HG02870 (cell line): ENCODE results near the gene D2HGDH.
A peak's percentile ranks its signal among the peaks of the same experiment; 100 is the strongest.
"Not testable (repeated sequence)": the region's sequence is repeated elsewhere in the genome, so short reads cannot be mapped to it uniquely, and the experiment has no call there.

Experiments
- ATAC-seq: cut with Tn5 transposase; IDR thresholded peaks from one replicate; pipeline ENCODE4 v1.9.1; 2021; ENCODE audit warnings: mild to moderate bottlenecking, moderate library complexity; ENCODE audit not compliant: unreplicated experiment

The D2HGDH gene

GRCh38 chr2:241724975-241725870, 9.2 kb upstream of the D2HGDH start:
- ATAC-seq, result no peak

- ATAC-seq, result no peak
Measured at GRCh38 chr2:241726459-241726858, 8.0 kb upstream of the D2HGDH start.

GRCh38 chr2:241728000-241728399, 6.4 kb upstream of the D2HGDH start:
- ATAC-seq, result no peak

- no peak for ATAC-seq
Measured at GRCh38 chr2:241728627-241729026, 5.8 kb upstream of the D2HGDH start.

- ATAC-seq, result no peak
Measured at GRCh38 chr2:241729868-241730267, 4.6 kb upstream of the D2HGDH start.

- no peak for ATAC-seq
Measured at GRCh38 chr2:241730671-241731293, 3.6 kb upstream of the D2HGDH start.

- not testable (repeated sequence) for ATAC-seq
Measured at GRCh38 chr2:241732513-241733186, 1.8 kb upstream of the D2HGDH start.

GRCh38 chr2:241733391-241734207, 831 bp upstream of the D2HGDH start:
- no peak for ATAC-seq

GRCh38 chr2:241734208-241734466, 293 bp upstream of the D2HGDH start:
- peak; percentile 10 for ATAC-seq

GRCh38 chr2:241736111-241736510, 1.7 kb downstream of the D2HGDH start:
- ATAC-seq, result no peak

GRCh38 chr2:241738040-241738686, 3.7 kb downstream of the D2HGDH start:
- ATAC-seq, result no peak

GRCh38 chr2:241739177-241739576, 4.7 kb downstream of the D2HGDH start:
- no peak for ATAC-seq

- ATAC-seq, result no peak
Measured at GRCh38 chr2:241739651-241740050, 5.2 kb downstream of the D2HGDH start.

GRCh38 chr2:241741016-241741415, 6.6 kb downstream of the D2HGDH start:
- no peak for ATAC-seq

- no peak for ATAC-seq
Measured at GRCh38 chr2:241742320-241742939, 8.0 kb downstream of the D2HGDH start.

- not testable (repeated sequence) for ATAC-seq
Measured at GRCh38 chr2:241743008-241743407, 8.6 kb downstream of the D2HGDH start.

- no peak for ATAC-seq
Measured at GRCh38 chr2:241743620-241744019, 9.2 kb downstream of the D2HGDH start.

- ATAC-seq, result no peak
Measured at GRCh38 chr2:241744028-241744754, 9.8 kb downstream of the D2HGDH start.

- ATAC-seq, result no peak
Measured at GRCh38 chr2:241745276-241745675, 10.8 kb downstream of the D2HGDH start.

GRCh38 chr2:241746084-241746483, 11.7 kb downstream of the D2HGDH start:
- no peak for ATAC-seq
